ENCODE measurements around the gene WIZ.

Gene WIZ

GRCh38 chr19:15467734-15468214, 18.0 kb upstream of the WIZ start:
- FAIRE-seq (no peak), DNase-seq (ENCODE audit: low spot score) (no peak)

- FAIRE-seq (no peak), DNase-seq (ENCODE audit: low spot score) (peak; percentile 39)
Observed at GRCh38 chr19:15466851-15467733, 17.3 kb upstream of the WIZ start.

- no peak for DNase-seq (ENCODE audit: low spot score)
- no peak for FAIRE-seq
Observed at GRCh38 chr19:15464394-15465385, 14.9 kb upstream of the WIZ start, which contains the start of gene RASAL3. TSS of gene RASAL3 (minus strand) at chr19:15464544. CDS start at chr19:15464358, 186 bp downstream.

- DNase-seq (ENCODE audit: low spot score) (no peak), FAIRE-seq (no peak)
Observed at GRCh38 chr19:15463861-15464371, 14.2 kb upstream of the WIZ start.

GRCh38 chr19:15461694-15462093, 11.9 kb upstream of the WIZ start:
- DNase-seq (ENCODE audit: low spot score) (no peak), FAIRE-seq (no peak)

- no peak for FAIRE-seq
Observed at GRCh38 chr19:15457701-15458484, 8.1 kb upstream of the WIZ start.

GRCh38 chr19:15456871-15457700, 7.3 kb upstream of the WIZ start:
- no peak for FAIRE-seq
- no peak for DNase-seq (ENCODE audit: low spot score)

More at GRCh38 chr19:15457701-15458484, 8.1 kb upstream of the WIZ start:
- DNase-seq (ENCODE audit: low spot score), result no peak

- FAIRE-seq, result no peak
- DNase-seq (ENCODE audit: low spot score), result no peak
Observed at GRCh38 chr19:15456441-15456840, 6.7 kb upstream of the WIZ start.

- FAIRE-seq, result no peak
- DNase-seq (ENCODE audit: low spot score), result no peak
Observed at GRCh38 chr19:15455996-15456395, 6.2 kb upstream of the WIZ start.

GRCh38 chr19:15453906-15454860, 4.4 kb upstream of the WIZ start:
- FAIRE-seq (no peak), DNase-seq (ENCODE audit: low spot score) (no peak)

- DNase-seq (ENCODE audit: low spot score), result no peak
Observed at GRCh38 chr19:15453091-15453578, 3.4 kb upstream of the WIZ start.

GRCh38 chr19:15452111-15453047, 2.6 kb upstream of the WIZ start:
- DNase-seq (ENCODE audit: low spot score), result no peak
- no peak for FAIRE-seq

More at GRCh38 chr19:15453091-15453578, 3.4 kb upstream of the WIZ start:
- no peak for FAIRE-seq

GRCh38 chr19:15450528-15450890, 753 bp upstream of the WIZ start:
- FAIRE-seq (no peak), DNase-seq (ENCODE audit: low spot score) (no peak)

GRCh38 chr19:15448778-15449619, 757 bp downstream of the WIZ start:
- DNase-seq (ENCODE audit: low spot score) (no peak), FAIRE-seq (no peak)

- FAIRE-seq (no peak), DNase-seq (ENCODE audit: low spot score) (no peak)
Observed at GRCh38 chr19:15448044-15448777, 1.5 kb downstream of the WIZ start.

- FAIRE-seq (no peak), DNase-seq (ENCODE audit: low spot score) (no peak)
Observed at GRCh38 chr19:15447057-15447456, 2.7 kb downstream of the WIZ start.
